SK-N-SH treated with all-trans-retinoic acid at 6 μM for 48 hours (cell line): ENCODE results near the gene UPP2.

Experiments used
- ATAC-seq: fragments of 200-7000 bp; cut with Tn5 transposase; 3 replicates; pipeline ENCODE4 v1.9.1; 2020; ENCODE audit warnings: mild to moderate bottlenecking, moderate library complexity
- ARNTL ChIP-seq: fragments of 450-650 bp; formaldehyde crosslinking; IDR thresholded peaks from 2 replicates; pipeline ENCODE4 v1.5.0; 2020; ENCODE audit warnings: low read depth, mild to moderate bottlenecking, moderate library complexity, borderline replicate concordance
- BACH2 ChIP-seq: fragments of 250-450 bp; sonication (Bioruptor Pico); IDR thresholded peaks from 2 replicates; pipeline ENCODE4 v1.9.0; 2021; ENCODE audit warnings: mild to moderate bottlenecking, borderline replicate concordance
- CSDC2 ChIP-seq: fragments of 250-450 bp; sonication (Bioruptor Pico); IDR thresholded peaks from 2 replicates; pipeline ENCODE4 v1.5.0; 2020; ENCODE audit warnings: mild to moderate bottlenecking, moderate library complexity
- CSRNP3 ChIP-seq: fragments of 250-450 bp; sonication (Bioruptor Pico); IDR thresholded peaks from 2 replicates; pipeline ENCODE4 v1.5.1; 2021; ENCODE audit warnings: mild to moderate bottlenecking, moderate library complexity
- ESRRG ChIP-seq: fragments of 250-450 bp; sonication (Bioruptor Pico); IDR thresholded peaks from 2 replicates; pipeline ENCODE4 v1.6.1; 2021; ENCODE audit warnings: mild to moderate bottlenecking
- GLIS3 ChIP-seq: fragments of 250-450 bp; sonication (Bioruptor Pico); IDR thresholded peaks from 2 replicates; pipeline ENCODE4 v1.5.0; 2020; ENCODE audit warnings: mild to moderate bottlenecking, moderate library complexity
- ISL1 ChIP-seq: fragments of 250-450 bp; sonication (Bioruptor Pico); IDR thresholded peaks from 2 replicates; pipeline ENCODE4 v2.1.2; 2022; ENCODE audit warnings: mild to moderate bottlenecking, moderate library complexity
- OSR1 ChIP-seq: fragments of 250-450 bp; sonication (Bioruptor Pico); IDR thresholded peaks from 2 replicates; pipeline ENCODE4 v1.8.0; 2022; ENCODE audit warnings: moderate library complexity, mild to moderate bottlenecking, inconsistent platforms
- PATZ1 ChIP-seq: fragments of 250-450 bp; sonication (Bioruptor Pico); IDR thresholded peaks from 2 replicates; pipeline ENCODE4 v1.8.0; 2020; ENCODE audit warnings: mild to moderate bottlenecking, moderate library complexity, borderline replicate concordance
- POU6F1 ChIP-seq: fragments of 250-450 bp; sonication (Bioruptor Pico); IDR thresholded peaks from 2 replicates; pipeline ENCODE4 v1.8.0; 2021; ENCODE audit warnings: low read depth, mild to moderate bottlenecking, moderate library complexity, borderline replicate concordance
- PPARA ChIP-seq: fragments of 250-450 bp; sonication (Bioruptor Pico); IDR thresholded peaks from 2 replicates; pipeline ENCODE4 v1.5.0; 2020; ENCODE audit warnings: mild to moderate bottlenecking, borderline replicate concordance
- SNAI2 ChIP-seq: fragments of 250-450 bp; sonication (Bioruptor Pico); IDR thresholded peaks from 2 replicates; pipeline ENCODE4 v1.5.0; 2020; ENCODE audit warnings: mild to moderate bottlenecking, moderate library complexity
- TCF4 ChIP-seq: fragments of 250-450 bp; sonication (Bioruptor Pico); IDR thresholded peaks from 2 replicates; pipeline ENCODE4 v1.8.0; 2021; ENCODE audit warnings: mild to moderate bottlenecking, moderate library complexity, borderline replicate concordance
- TOX ChIP-seq: fragments of 250-450 bp; sonication (Bioruptor Pico); IDR thresholded peaks from 2 replicates; pipeline ENCODE4 v1.8.0; 2021; ENCODE audit warnings: mild to moderate bottlenecking, moderate library complexity, borderline replicate concordance
- TSHZ2 ChIP-seq: fragments of 250-450 bp; sonication (Bioruptor Pico); IDR thresholded peaks from 2 replicates; pipeline ENCODE4 v1.5.0; 2020; ENCODE audit warnings: mild to moderate bottlenecking, moderate library complexity
- ZFP3 ChIP-seq: fragments of 250-450 bp; sonication (Bioruptor Pico); IDR thresholded peaks from 2 replicates; pipeline ENCODE4 v1.5.0; 2020; ENCODE audit warnings: mild to moderate bottlenecking, moderate library complexity
- ZFP30 ChIP-seq: fragments of 450-650 bp; formaldehyde crosslinking; IDR thresholded peaks from 2 replicates; pipeline ENCODE4 v1.5.0; 2022; ENCODE audit warnings: mild to moderate bottlenecking, moderate library complexity
- ZNF565 ChIP-seq: fragments of 450-650 bp; formaldehyde crosslinking; conservative IDR thresholded peaks from 2 replicates; pipeline ENCODE4 v1.5.0; 2020; ENCODE audit warnings: low read depth, mild to moderate bottlenecking, moderate library complexity
- ZNF70 ChIP-seq: fragments of 450-650 bp; formaldehyde crosslinking; IDR thresholded peaks from 2 replicates; pipeline ENCODE4 v1.5.0; 2020; ENCODE audit warnings: mild to moderate bottlenecking, moderate library complexity
- ZNF8 ChIP-seq: fragments of 450-650 bp; formaldehyde crosslinking; IDR thresholded peaks from 2 replicates; pipeline ENCODE4 v1.5.0; 2020; ENCODE audit warnings: mild to moderate bottlenecking, moderate library complexity

The UPP2 gene

GRCh38 chr2:158102446-158102845, 770 bp downstream of the UPP2 start (continued):
- TF ChIP-seq BACH2: no peak
- no peak for TF ChIP-seq PPARA (CRISPR knock-in tag)
- no peak for TF ChIP-seq GLIS3
- TF ChIP-seq ZFP3: no peak
- TF ChIP-seq OSR1: no peak
- TF ChIP-seq ARNTL: no peak
- TF ChIP-seq, all 23 proteins: peak for 0

- TF ChIP-seq ZNF565 (CRISPR knock-in tag) (no peak), PATZ1 (no peak), ZFP30 (CRISPR knock-in tag) (no peak), PPARA (CRISPR knock-in tag) (no peak), ISL1 (CRISPR knock-in tag) (no peak), GLIS3 (no peak), CSRNP3 (no peak)
- no peak for ATAC-seq
Measured at GRCh38 chr2:158103411-158104012, 1.8 kb downstream of the UPP2 start.

- no peak for ATAC-seq
- TF ChIP-seq ZFP30 (CRISPR knock-in tag) (no peak), GLIS3 (no peak), ZFP3 (no peak)
- TF ChIP-seq, all 23 proteins: peak for 0
Measured at GRCh38 chr2:158104903-158105302, 3.2 kb downstream of the UPP2 start.

GRCh38 chr2:158112992-158113391, 11.3 kb downstream of the UPP2 start:
- no peak for TF ChIP-seq CSDC2
- no peak for TF ChIP-seq PATZ1
- no peak for ATAC-seq

- no peak for TF ChIP-seq ZNF565 (CRISPR knock-in tag)
- ATAC-seq: no peak
Measured at GRCh38 chr2:158113741-158114295, 12.1 kb downstream of the UPP2 start.

- ATAC-seq: no peak
- TF ChIP-seq ESRRG (CRISPR knock-in tag) (no peak), PPARA (CRISPR knock-in tag) (no peak), SNAI2 (CRISPR knock-in tag) (no peak), ZFP30 (CRISPR knock-in tag) (no peak), GLIS3 (no peak), ARNTL (no peak), TOX (CRISPR knock-in tag) (no peak), CSDC2 (no peak), POU6F1 (no peak), TCF4 (CRISPR knock-in tag) (no peak), TSHZ2 (CRISPR knock-in tag) (no peak), PATZ1 (no peak), ZNF8 (CRISPR knock-in tag) (no peak), ZNF70 (CRISPR knock-in tag) (no peak)
Measured at GRCh38 chr2:158114516-158114915, 12.8 kb downstream of the UPP2 start.
